Measurements from ENCODE around the gene MYRFL.

DNA sequence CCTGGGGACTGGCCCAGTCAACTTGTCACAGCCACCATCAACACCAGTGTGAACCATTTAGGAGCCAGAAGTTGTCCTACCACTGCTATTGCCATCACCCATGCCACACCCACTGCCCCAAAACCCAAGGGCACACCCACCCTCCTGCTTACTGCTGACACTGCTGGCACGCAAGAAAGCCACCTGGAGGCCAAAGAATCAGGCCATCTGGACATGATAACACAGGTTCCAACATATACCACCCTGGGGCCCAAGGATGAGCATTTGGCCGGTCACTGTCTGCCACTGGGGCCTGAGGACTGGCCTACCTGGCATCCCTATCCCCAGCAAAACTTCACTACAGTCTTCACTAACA lies 181.6 kb downstream of the MYRFL start:
- TF ChIP-seq, protein P1, sequence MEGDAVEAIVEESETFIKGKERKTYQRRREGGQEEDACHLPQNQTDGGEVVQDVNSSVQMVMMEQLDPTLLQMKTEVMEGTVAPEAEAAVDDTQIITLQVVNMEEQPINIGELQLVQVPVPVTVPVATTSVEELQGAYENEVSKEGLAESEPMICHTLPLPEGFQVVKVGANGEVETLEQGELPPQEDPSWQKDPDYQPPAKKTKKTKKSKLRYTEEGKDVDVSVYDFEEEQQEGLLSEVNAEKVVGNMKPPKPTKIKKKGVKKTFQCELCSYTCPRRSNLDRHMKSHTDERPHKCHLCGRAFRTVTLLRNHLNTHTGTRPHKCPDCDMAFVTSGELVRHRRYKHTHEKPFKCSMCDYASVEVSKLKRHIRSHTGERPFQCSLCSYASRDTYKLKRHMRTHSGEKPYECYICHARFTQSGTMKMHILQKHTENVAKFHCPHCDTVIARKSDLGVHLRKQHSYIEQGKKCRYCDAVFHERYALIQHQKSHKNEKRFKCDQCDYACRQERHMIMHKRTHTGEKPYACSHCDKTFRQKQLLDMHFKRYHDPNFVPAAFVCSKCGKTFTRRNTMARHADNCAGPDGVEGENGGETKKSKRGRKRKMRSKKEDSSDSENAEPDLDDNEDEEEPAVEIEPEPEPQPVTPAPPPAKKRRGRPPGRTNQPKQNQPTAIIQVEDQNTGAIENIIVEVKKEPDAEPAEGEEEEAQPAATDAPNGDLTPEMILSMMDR (IDR thresholded peaks at IDR 0.05) = no peak
- no peak for TF ChIP-seq POLR2A (IDR thresholded peaks at IDR 0.05)
